Stomach (tissue), 9 donors: ENCODE data around the gene TMEM80. TPM values are rescaled to one million over a fixed set of nuclear protein-coding genes. Genes with fewer than 3 reads are reported as not detected.

ENCODE experiments used
- DNase-seq, 2 donors: peaks; one replicate each; pipeline versions ENCODE4 v3.0.0 to v3.0.0-alpha.2; 2013 to 2019
- H3K27ac ChIP-seq, 5 donors: fragments of 200-600 bp in 4 of 5; sonication (generic) in 4 of 5; one replicate each; pipeline ENCODE4 v1.5.1; 2013 to 2019; ENCODE audit warnings: mild to moderate bottlenecking in 1 of 5, moderate library complexity in 1 of 5
- H3K27me3 ChIP-seq, 3 donors: fragments of 200-600 bp; sonication (generic); one replicate each; pipeline ENCODE4 v1.5.1; 2017 to 2019; ENCODE audit warnings: mixed run types in 1 of 3
- H3K36me3 ChIP-seq, 4 donors: fragments of 200-600 bp; sonication (generic); 1 replicate in 3 of 4; 2 replicates in 1 of 4; pipeline ENCODE4 v1.5.1; 2016 to 2019
- H3K4me1 ChIP-seq, 4 donors: fragments of 200-600 bp; sonication (generic); one replicate each; pipeline ENCODE4 v1.5.1; 2016 to 2019
- H3K4me3 ChIP-seq, 4 donors: fragments of 200-600 bp; sonication (generic) in 3 of 4; one replicate each; pipeline ENCODE4 v1.5.1; 2016 to 2019; ENCODE audit warnings: mild to moderate bottlenecking in 1 of 4
- H3K9me3 ChIP-seq, 4 donors: fragments of 200-600 bp; sonication (generic); one replicate each; pipeline ENCODE4 v1.5.1; 2016 to 2019
- EP300 ChIP-seq: sonication (generic); formaldehyde crosslinking; IDR thresholded peaks from one replicate; pipeline ENCODE4 v1.6.1; 2017; ENCODE audit warnings: antibody characterized with exemption
- POLR2A ChIP-seq, 4 donors: fragments of 450-650 bp; IDR thresholded peaks; one replicate each; pipeline ENCODE4 v1.6.1; 2016; ENCODE audit warnings: antibody characterized with exemption in 4 of 4, control low read depth in 2 of 4, mild to moderate bottlenecking in 1 of 4, moderate library complexity in 1 of 4
- POLR2AphosphoS5 ChIP-seq, 3 donors: sonication (generic); formaldehyde crosslinking; IDR thresholded peaks; one replicate each; pipeline ENCODE4 v1.6.1; 2016; ENCODE audit warnings: antibody characterized with exemption in 3 of 3
- WGBS, 5 donors: extraction: QIAGEN DNeasy Blood & Tissue Kit in 3 of 5; methylation state at CpG; one replicate each; pipeline versions ENCODE4 v1.1.5 to v1.1.7; 2013 to 2018; 5-methylcytosine and 5-hydroxymethylcytosine counted together
- intact Hi-C: fragments of 100-400 bp; cut with DNase I; formaldehyde crosslinking; loops from one replicate; pipeline ENCODE4 v1.15.1; 2023; ENCODE audit warnings: low total_unique reads
- polyA plus RNA-seq, 3 donors: library from polyadenylated mRNA; stranded (reverse); fragments of 200-250 nt; gene quantifications; one replicate each; pipeline ENCODE4 v1.2.3, GENCODE V29; 2013
- total RNA-seq, 5 donors: library from RNA; depleted of rRNA; stranded (reverse); fragments of >200 nt; gene quantifications; one replicate each; pipeline versions ENCODE4 v1.1.0 to v1.2.3, GENCODE V29; 2014 to 2016
- TF ChIP-seq, protein P1 (sequence below), 7 experiments: fragments of 450-650 bp in 4 of 7; fragments of 200-600 bp in 3 of 7; sonication (generic) in 3 of 7; IDR thresholded peaks; one replicate each; pipeline ENCODE4 v1.5.1; 2016 to 2019; ENCODE audit warnings: antibody characterized with exemption in 7 of 7, control low read depth in 2 of 7, mild to moderate bottlenecking in 1 of 7
- donor health status: healthy with polysubstance abuse.
- donor health status: Bipolar disorder and iron deficiency.
- donor health status: healthy.

TMEM80 gene
- total and polyA plus RNA-seq, 8 donors, result 4.9 to 46.5 (median 19.8) TPM

GRCh38 chr11:703506-703905 lies 7.9 kb downstream of the TMEM80 start:
- intact Hi-C loops, result no loop called here
- H3K27me3 ChIP-seq, result peaks cover 0 to 33% (median 11%) of the 10 kb centered on the region in 3 donors
- WGBS, 5 donors, result 39 to 75% (median 55%) methylated on average over 9 of the region's 9 CpGs
- TF ChIP-seq POLR2AphosphoS5 (IDR thresholded peaks at IDR 0.05) (no peak), EP300 (no peak), POLR2A (IDR thresholded peaks at IDR 0.05) (no peak)
- TF ChIP-seq, protein P1, sequence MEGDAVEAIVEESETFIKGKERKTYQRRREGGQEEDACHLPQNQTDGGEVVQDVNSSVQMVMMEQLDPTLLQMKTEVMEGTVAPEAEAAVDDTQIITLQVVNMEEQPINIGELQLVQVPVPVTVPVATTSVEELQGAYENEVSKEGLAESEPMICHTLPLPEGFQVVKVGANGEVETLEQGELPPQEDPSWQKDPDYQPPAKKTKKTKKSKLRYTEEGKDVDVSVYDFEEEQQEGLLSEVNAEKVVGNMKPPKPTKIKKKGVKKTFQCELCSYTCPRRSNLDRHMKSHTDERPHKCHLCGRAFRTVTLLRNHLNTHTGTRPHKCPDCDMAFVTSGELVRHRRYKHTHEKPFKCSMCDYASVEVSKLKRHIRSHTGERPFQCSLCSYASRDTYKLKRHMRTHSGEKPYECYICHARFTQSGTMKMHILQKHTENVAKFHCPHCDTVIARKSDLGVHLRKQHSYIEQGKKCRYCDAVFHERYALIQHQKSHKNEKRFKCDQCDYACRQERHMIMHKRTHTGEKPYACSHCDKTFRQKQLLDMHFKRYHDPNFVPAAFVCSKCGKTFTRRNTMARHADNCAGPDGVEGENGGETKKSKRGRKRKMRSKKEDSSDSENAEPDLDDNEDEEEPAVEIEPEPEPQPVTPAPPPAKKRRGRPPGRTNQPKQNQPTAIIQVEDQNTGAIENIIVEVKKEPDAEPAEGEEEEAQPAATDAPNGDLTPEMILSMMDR (IDR thresholded peaks at IDR 0.05), result no peak
- peaks cover 48 to 81% (median 71%) of the 10 kb centered on the region in 4 donors for H3K4me1 ChIP-seq
- no peak for DNase-seq
- H3K36me3 ChIP-seq, result peaks cover 6 to 48% (median 33%) of the 10 kb centered on the region in 4 donors
- no peak overlapping the region for H3K4me3 ChIP-seq
- H3K9me3 ChIP-seq, result no peaks in the 10 kb centered on the region
- peak overlapping the region; percentile 50 to 95 (median 89) for H3K27ac ChIP-seq

GRCh38 chr11:704228-704674 lies 8.6 kb downstream of the TMEM80 start:
- intact Hi-C loops, result no loop called here
- no peaks in the 10 kb centered on the region for H3K9me3 ChIP-seq
- peak overlapping the region; percentile 89 to 95 (median 91) for H3K27ac ChIP-seq
- peaks cover 0 to 39% (median 11%) of the 10 kb centered on the region in 3 donors for H3K27me3 ChIP-seq
- peak in 1 of 2 donors; percentile 6 for DNase-seq
- peak overlapping the region in 1 of 4 donors; percentile 60 for H3K4me3 ChIP-seq
- H3K36me3 ChIP-seq, result peaks cover 6 to 43% (median 29%) of the 10 kb centered on the region in 4 donors
- peaks cover 51 to 81% (median 74%) of the 10 kb centered on the region in 4 donors for H3K4me1 ChIP-seq
- TF ChIP-seq, protein P1 (IDR thresholded peaks at IDR 0.05), result no peak
- TF ChIP-seq POLR2A (IDR thresholded peaks at IDR 0.05) (no peak), EP300 (no peak), POLR2AphosphoS5 (IDR thresholded peaks at IDR 0.05) (no peak)
- WGBS, 5 donors, result 57 to 86% (median 73%) methylated on average over 18 of the region's 18 CpGs

- intact Hi-C loops, result no loop called here
- peak overlapping the region; percentile 56 to 60 (median 60) for H3K4me3 ChIP-seq
- TF ChIP-seq, protein P1 (IDR thresholded peaks at IDR 0.05), result no peak
- peak in 2 of 3 donors; percentile 49 to 80 for TF ChIP-seq POLR2AphosphoS5 (IDR thresholded peaks at IDR 0.05)
- DNase-seq, result peak; percentile 87 to 91
- WGBS, 5 donors, result 22 to 61% (median 35%) methylated on average over 13 to 27 of the region's 27 CpGs
- peak overlapping the region; percentile 89 to 95 (median 91) for H3K27ac ChIP-seq
- H3K4me1 ChIP-seq, result peaks cover 59 to 82% (median 80%) of the 10 kb centered on the region in 4 donors
- H3K36me3 ChIP-seq, result peaks cover 6 to 36% (median 24%) of the 10 kb centered on the region in 4 donors
- H3K27me3 ChIP-seq, result peaks cover 0 to 45% (median 11%) of the 10 kb centered on the region in 3 donors
- no peaks in the 10 kb centered on the region for H3K9me3 ChIP-seq
Observed at GRCh38 chr11:704781-705645, 9.4 kb downstream of the TMEM80 start.

- H3K9me3 ChIP-seq, result no peaks in the 10 kb centered on the region
- peaks cover under 1 to 27% (median 17%) of the 10 kb centered on the region in 4 donors for H3K36me3 ChIP-seq
- TF ChIP-seq POLR2AphosphoS5 (IDR thresholded peaks at IDR 0.05) (no peak), EP300 (no peak)
- H3K27me3 ChIP-seq, result peaks cover 0 to 51% (median 11%) of the 10 kb centered on the region in 3 donors
- peaks cover 61 to 91% (median 88%) of the 10 kb centered on the region in 4 donors for H3K4me1 ChIP-seq
- intact Hi-C loops, result no loop called here
- H3K4me3 ChIP-seq, result peak within 1 kb of the TSS; percentile 56 to 60 (median 60)
- peak; percentile 80 to 82 for DNase-seq
- H3K27ac ChIP-seq, result peak within 1 kb of the TSS; percentile 89 to 95 (median 91)
- WGBS, 5 donors, result 0 to 25% (median 5%) methylated on average over 9 to 89 of the region's 90 CpGs
Observed at GRCh38 chr11:705646-706438, 10.2 kb downstream of the TMEM80 start, which contains the start of gene EPS8L2. Gene EPS8L2 (plus strand): TSS chr11:706231. CDS start chr11:709408, 3,177 bp downstream.
